Esophagus muscularis mucosa (tissue), 2 donors: Measurements from ENCODE around the gene SLC39A2.

ENCODE experiments used
- EP300 ChIP-seq: sonication (generic); formaldehyde crosslinking; IDR thresholded peaks from one replicate; pipeline ENCODE4 v1.6.1; 2017; ENCODE audit warnings: antibody characterized with exemption
- POLR2A ChIP-seq: fragments of 450-650 bp; IDR thresholded peaks from one replicate; pipeline ENCODE4 v1.6.1; 2017; ENCODE audit warnings: antibody characterized with exemption, moderate library complexity, mild to moderate bottlenecking, low read depth

DNA sequence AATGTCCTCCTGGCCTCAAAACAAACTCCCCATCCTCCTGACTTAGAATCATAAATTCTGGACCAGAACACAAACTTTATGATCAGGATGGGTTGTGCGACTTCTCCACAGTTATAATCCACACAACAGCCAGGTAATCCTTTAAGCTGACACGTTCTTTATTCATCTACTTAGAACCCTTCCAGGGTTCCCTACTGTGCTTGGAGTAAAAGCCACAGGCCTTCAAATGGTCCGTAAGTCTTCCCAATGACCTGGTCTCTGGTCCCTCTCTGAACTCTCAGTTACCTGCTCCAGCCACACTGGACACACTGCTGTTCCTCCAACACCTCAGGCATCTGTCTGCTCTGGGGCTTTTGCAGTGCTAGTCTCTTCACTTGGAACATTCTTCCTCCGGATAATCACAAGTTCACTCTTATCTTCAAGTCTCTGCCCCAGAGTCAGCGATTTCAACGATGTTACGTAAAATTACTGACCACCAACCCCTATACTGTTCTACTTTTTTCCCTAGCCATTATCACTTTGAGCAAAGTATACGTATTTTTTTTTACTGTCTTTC is 41.4 kb downstream of the SLC39A2 start:
- TF ChIP-seq POLR2A (no peak), EP300 (no peak)
